HepG2 (cell line): ENCODE results near the gene SDC1. TPM values are rescaled to one million over a fixed set of nuclear protein-coding genes. Genes with fewer than 3 reads are reported as not detected.

Experiments
- AGO2 ChIP-seq: fragments of 200-400 bp; formaldehyde crosslinking; optimal IDR thresholded peaks from 2 replicates; pipeline ENCODE3; 2017; ENCODE audit warnings: mild to moderate bottlenecking, low read depth, low read length, moderate library complexity
- GATAD1 ChIP-seq: IDR thresholded peaks from 2 replicates; pipeline ENCODE4 v1.6.1; 2016; ENCODE audit warnings: missing genetic modification reagents, missing compliant biosample characterization
- HINFP ChIP-seq: sonication (generic); formaldehyde crosslinking; IDR thresholded peaks from 2 replicates; pipeline ENCODE4 v1.4.0; 2020; ENCODE audit warnings: low read depth, mild to moderate bottlenecking, missing genetic modification reagents
- HIVEP1 ChIP-seq: sonication (generic); formaldehyde crosslinking; IDR thresholded peaks from 2 replicates; pipeline ENCODE4 v1.4.0; 2020; ENCODE audit warnings: mild to moderate bottlenecking, missing genetic modification reagents
- KLF16 ChIP-seq, 2 experiments: sonication (generic) in 1 of 2; formaldehyde crosslinking in 1 of 2; IDR thresholded peaks; 2 replicates each; pipeline versions ENCODE4 v1.6.1 to v1.8.0; 2016 to 2023; ENCODE audit warnings: missing genetic modification reagents in 2 of 2, missing compliant biosample characterization in 1 of 2
- KMT2A ChIP-seq: sonication (generic); formaldehyde crosslinking; IDR thresholded peaks from 2 replicates; pipeline ENCODE4 v1.4.0; 2020; ENCODE audit warnings: missing genetic modification reagents
- MXI1 ChIP-seq: IDR thresholded peaks from 3 replicates; pipeline ENCODE4 v1.6.1; 2012; ENCODE audit warnings: low read depth, low read length, inconsistent platforms, borderline replicate concordance
- SP4 ChIP-seq: sonication (generic); formaldehyde crosslinking; IDR thresholded peaks from 2 replicates; pipeline ENCODE4 v1.8.1; 2023; ENCODE audit warnings: mild to moderate bottlenecking, missing genetic modification reagents
- THYN1 ChIP-seq: sonication (generic); formaldehyde crosslinking; IDR thresholded peaks from 2 replicates; pipeline ENCODE4 v1.8.1; 2023; ENCODE audit warnings: low read depth, mild to moderate bottlenecking, moderate library complexity, missing genetic modification reagents, borderline replicate concordance
- U2AF1 ChIP-seq: fragments of 200-400 bp; formaldehyde crosslinking; optimal IDR thresholded peaks from 2 replicates; pipeline ENCODE3; 2017; ENCODE audit warnings: mild to moderate bottlenecking, low read depth, low read length
- XRCC5 ChIP-seq: fragments of 200-400 bp; formaldehyde crosslinking; optimal IDR thresholded peaks from 2 replicates; pipeline ENCODE3; 2017; ENCODE audit warnings: mild to moderate bottlenecking, low read length
- ZGPAT ChIP-seq: IDR thresholded peaks from 2 replicates; pipeline ENCODE4 v1.6.1; 2016; ENCODE audit warnings: mild to moderate bottlenecking
- ZNF235 ChIP-seq: sonication (generic); formaldehyde crosslinking; IDR thresholded peaks from 2 replicates; pipeline ENCODE4 v1.8.1; 2023; ENCODE audit warnings: mild to moderate bottlenecking, missing genetic modification reagents, borderline replicate concordance
- ZNF337 ChIP-seq: sonication (generic); formaldehyde crosslinking; IDR thresholded peaks from 2 replicates; pipeline ENCODE4 v1.5.1; 2020; ENCODE audit warnings: missing genetic modification reagents, low read depth, mild to moderate bottlenecking, borderline replicate concordance
- ZNF460 ChIP-seq: sonication (generic); formaldehyde crosslinking; IDR thresholded peaks from 2 replicates; pipeline ENCODE4 v1.5.1; 2020; ENCODE audit warnings: missing genetic modification reagents, mild to moderate bottlenecking, borderline replicate concordance
- polyA plus RNA-seq, 8 experiments: library from polyadenylated mRNA; depleted of rRNA in 3 of 8; stranded (reverse) in 7 of 8; unstranded in 1 of 8; fragments of >200 nt; fragmentation: Illumina TruSeq in 4 of 8; extraction: Trizol in 4 of 8; gene quantifications; 2 replicates each; pipeline versions ENCODE4 v1.2.1 to v1.2.3, GENCODE V29; 2011 to 2016; ENCODE audit warnings: low read depth in 4 of 8, missing spikeins in 1 of 8, mixed read lengths in 1 of 8; ENCODE audit not compliant: insufficient read depth in 1 of 8
- total RNA-seq, 5 experiments: library from RNA; depleted of rRNA; stranded (reverse); fragments of >200 nt; fragmentation: Illumina TruSeq; extraction: Trizol; gene quantifications; 2 replicates each; pipeline ENCODE4 v1.2.3, GENCODE V29; 2016; ENCODE audit warnings: low read depth in 1 of 5
- TF ChIP-seq, protein P1 (sequence below): IDR thresholded peaks from 2 replicates; pipeline ENCODE4 v1.6.1; 2012; ENCODE audit warnings: inconsistent platforms
- TF ChIP-seq, protein P2 (sequence below): sonication (generic); formaldehyde crosslinking; IDR thresholded peaks from 2 replicates; pipeline ENCODE4 v1.8.0; 2022; ENCODE audit warnings: mild to moderate bottlenecking, missing genetic modification reagents
- TF ChIP-seq, protein P3 (sequence below): sonication (generic); formaldehyde crosslinking; IDR thresholded peaks from 2 replicates; pipeline ENCODE4 v1.8.0; 2022; ENCODE audit warnings: missing genetic modification reagents, mild to moderate bottlenecking, inconsistent platforms, borderline replicate concordance

Gene SDC1
- total and polyA plus RNA-seq, 2 of the 13 experiments (the other 11 are each of a cell fraction or from before 2014, with no cell fraction given), result 108 to 119 TPM

DNA sequence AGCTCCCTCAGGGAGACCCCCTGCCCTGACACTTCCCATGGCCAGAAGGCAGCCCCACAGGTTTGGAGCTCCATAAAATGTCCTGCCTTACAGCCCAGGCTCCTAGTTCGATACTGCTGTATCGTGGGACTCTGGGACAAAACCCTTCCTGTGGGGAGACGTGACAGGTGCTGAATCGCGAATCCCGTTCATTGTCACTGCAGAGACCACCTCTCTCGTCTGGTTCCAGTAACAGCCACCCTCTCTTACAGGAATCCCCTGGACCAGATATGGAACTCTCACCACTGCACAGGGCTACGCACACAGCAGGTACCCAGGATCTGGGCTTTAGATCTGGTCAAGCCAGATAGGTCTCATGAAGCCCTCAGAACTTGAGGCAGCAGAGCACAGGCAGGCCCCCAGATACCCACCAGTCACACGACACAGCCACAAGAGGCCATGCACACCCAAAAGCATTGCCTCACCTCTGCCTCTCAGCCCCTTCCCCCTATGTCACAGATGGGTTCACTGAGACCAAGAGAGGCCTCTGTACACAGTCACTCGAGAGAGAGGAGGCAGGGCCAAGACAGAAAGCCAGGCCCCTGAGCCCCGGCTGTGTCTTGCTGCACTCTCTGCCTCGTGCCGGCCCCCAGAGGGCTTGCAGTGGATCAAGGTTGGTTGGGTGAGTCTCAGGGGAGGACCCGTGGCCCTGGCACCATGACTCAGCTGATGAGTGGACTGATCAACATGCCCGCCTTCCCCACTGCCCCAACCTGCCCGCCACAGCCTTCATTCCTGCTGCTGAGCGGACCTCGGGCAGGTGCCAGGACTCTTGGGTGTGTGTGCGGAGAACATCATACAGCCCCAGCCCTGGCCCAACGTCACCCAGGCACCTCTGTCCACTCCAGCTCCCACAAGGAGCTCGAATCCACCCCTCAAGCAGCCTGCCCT lies 7.6 kb downstream of the SDC1 start (continued):
- TF ChIP-seq THYN1 (no peak), ZNF235 (CRISPR knock-in tag) (no peak), KMT2A (no peak), MXI1 (no peak), XRCC5 (no peak), HIVEP1 (CRISPR knock-in tag) (0 out of 2 replicates have a peak, but pooled peaks have one; percentile 49), SP4 (no peak), ZNF460 (no peak), KLF16 (CRISPR knock-in tag; IDR thresholded peaks at IDR 0.05) (no peak), ZGPAT (CRISPR knock-in tag) (no peak), HINFP (CRISPR knock-in tag) (no peak), U2AF1 (no peak), ZNF337 (CRISPR knock-in tag) (no peak), GATAD1 (CRISPR knock-in tag) (no peak), AGO2 (peak; percentile 68)
- TF ChIP-seq, protein P1, sequence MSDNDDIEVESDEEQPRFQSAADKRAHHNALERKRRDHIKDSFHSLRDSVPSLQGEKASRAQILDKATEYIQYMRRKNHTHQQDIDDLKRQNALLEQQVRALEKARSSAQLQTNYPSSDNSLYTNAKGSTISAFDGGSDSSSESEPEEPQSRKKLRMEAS, result 0 out of 2 replicates have a peak, but pooled peaks have one; percentile 27
- TF ChIP-seq, protein P2, sequence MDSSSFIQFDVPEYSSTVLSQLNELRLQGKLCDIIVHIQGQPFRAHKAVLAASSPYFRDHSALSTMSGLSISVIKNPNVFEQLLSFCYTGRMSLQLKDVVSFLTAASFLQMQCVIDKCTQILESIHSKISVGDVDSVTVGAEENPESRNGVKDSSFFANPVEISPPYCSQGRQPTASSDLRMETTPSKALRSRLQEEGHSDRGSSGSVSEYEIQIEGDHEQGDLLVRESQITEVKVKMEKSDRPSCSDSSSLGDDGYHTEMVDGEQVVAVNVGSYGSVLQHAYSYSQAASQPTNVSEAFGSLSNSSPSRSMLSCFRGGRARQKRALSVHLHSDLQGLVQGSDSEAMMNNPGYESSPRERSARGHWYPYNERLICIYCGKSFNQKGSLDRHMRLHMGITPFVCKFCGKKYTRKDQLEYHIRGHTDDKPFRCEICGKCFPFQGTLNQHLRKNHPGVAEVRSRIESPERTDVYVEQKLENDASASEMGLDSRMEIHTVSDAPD, result no peak
- TF ChIP-seq, protein P3, sequence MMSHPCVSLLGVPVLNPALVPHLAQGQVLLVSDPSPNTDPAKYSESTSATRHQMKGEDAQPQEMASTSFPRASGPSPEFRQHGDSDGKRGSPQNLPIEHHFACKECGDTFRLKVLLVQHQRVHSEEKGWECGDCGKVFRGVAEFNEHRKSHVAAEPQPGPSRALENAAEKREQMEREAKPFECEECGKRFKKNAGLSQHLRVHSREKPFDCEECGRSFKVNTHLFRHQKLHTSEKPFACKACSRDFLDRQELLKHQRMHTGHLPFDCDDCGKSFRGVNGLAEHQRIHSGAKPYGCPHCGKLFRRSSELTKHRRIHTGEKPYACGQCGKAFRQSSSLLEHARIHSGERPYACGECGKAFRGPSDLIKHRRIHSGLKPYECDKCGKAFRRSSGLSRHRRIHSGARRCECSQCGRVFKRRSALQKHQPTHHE, result no peak
